Nephron (organoid): ENCODE data around the gene SLC16A1.
"Not testable (repeated sequence)": the region's sequence is repeated elsewhere in the genome, so short reads cannot be mapped to it uniquely, and the experiment has no call there.

Source experiments
- H3K27ac Mint-ChIP-seq, 3 experiments: 2 replicates each; pipeline ENCODE4 v1.8.0; 2020; ENCODE audit warnings: mixed read lengths in 3 of 3, mild to moderate bottlenecking in 2 of 3, moderate library complexity in 1 of 3
- H3K27me3 Mint-ChIP-seq: 2 replicates; pipeline ENCODE4 v1.8.0; 2021; ENCODE audit warnings: low read depth, mild to moderate bottlenecking, moderate library complexity, mixed read lengths
- H3K36me3 Mint-ChIP-seq: 2 replicates; pipeline ENCODE4 v1.8.0; 2020; ENCODE audit warnings: low read depth, mixed read lengths
- H3K4me1 Mint-ChIP-seq: 2 replicates; pipeline ENCODE4 v1.8.0; 2020; ENCODE audit warnings: mixed read lengths
- H3K4me3 Mint-ChIP-seq, 3 experiments: 2 replicates each; pipeline ENCODE4 v1.8.0; 2020; ENCODE audit warnings: mild to moderate bottlenecking in 3 of 3, mixed read lengths in 3 of 3, moderate library complexity in 2 of 3
- H3K9me3 Mint-ChIP-seq: 2 replicates; pipeline ENCODE4 v1.8.0; 2020; ENCODE audit warnings: mixed read lengths
- TF ChIP-seq, protein P1 (sequence below), 3 experiments: fragments of 200-600 bp; sonication (generic); IDR thresholded peaks; one replicate each; pipeline ENCODE4 v1.5.0; 2021; ENCODE audit warnings: antibody characterized with exemption in 3 of 3; ENCODE audit not compliant: unreplicated experiment in 3 of 3

SLC16A1 gene

DNA sequence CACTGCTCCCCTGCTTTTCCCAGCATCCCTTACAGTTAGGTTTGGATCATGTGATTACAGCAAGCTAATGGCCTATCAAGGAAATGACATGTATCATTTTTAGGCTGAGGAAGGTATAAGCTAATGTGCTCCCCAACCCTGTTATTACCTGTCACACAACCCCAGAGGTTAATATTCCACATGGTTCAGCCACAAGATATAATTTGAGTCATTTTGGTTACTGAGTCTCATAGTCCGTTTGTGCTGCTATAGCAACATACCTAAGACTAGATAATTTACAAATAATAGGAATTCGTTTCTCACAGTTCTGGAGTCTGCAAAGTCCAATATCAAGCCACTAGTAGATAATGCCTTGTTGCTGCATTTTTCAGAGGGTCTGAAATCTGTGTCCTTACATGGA, 29.1 kb upstream of the SLC16A1 start:
- H3K36me3 Mint-ChIP-seq: no peaks in the 10 kb centered on the region
- H3K27me3 Mint-ChIP-seq: no peaks in the 10 kb centered on the region
- no peak overlapping the region for H3K4me3 Mint-ChIP-seq
- peaks cover 5% of the 10 kb centered on the region for H3K4me1 Mint-ChIP-seq
- TF ChIP-seq, protein P1, sequence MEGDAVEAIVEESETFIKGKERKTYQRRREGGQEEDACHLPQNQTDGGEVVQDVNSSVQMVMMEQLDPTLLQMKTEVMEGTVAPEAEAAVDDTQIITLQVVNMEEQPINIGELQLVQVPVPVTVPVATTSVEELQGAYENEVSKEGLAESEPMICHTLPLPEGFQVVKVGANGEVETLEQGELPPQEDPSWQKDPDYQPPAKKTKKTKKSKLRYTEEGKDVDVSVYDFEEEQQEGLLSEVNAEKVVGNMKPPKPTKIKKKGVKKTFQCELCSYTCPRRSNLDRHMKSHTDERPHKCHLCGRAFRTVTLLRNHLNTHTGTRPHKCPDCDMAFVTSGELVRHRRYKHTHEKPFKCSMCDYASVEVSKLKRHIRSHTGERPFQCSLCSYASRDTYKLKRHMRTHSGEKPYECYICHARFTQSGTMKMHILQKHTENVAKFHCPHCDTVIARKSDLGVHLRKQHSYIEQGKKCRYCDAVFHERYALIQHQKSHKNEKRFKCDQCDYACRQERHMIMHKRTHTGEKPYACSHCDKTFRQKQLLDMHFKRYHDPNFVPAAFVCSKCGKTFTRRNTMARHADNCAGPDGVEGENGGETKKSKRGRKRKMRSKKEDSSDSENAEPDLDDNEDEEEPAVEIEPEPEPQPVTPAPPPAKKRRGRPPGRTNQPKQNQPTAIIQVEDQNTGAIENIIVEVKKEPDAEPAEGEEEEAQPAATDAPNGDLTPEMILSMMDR (IDR thresholded peaks at IDR 0.05; ENCODE audit: unreplicated experiment in 3 of 3): no peak
- H3K9me3 Mint-ChIP-seq: no peaks in the 10 kb centered on the region
- H3K27ac Mint-ChIP-seq: no peak overlapping the region

DNA sequence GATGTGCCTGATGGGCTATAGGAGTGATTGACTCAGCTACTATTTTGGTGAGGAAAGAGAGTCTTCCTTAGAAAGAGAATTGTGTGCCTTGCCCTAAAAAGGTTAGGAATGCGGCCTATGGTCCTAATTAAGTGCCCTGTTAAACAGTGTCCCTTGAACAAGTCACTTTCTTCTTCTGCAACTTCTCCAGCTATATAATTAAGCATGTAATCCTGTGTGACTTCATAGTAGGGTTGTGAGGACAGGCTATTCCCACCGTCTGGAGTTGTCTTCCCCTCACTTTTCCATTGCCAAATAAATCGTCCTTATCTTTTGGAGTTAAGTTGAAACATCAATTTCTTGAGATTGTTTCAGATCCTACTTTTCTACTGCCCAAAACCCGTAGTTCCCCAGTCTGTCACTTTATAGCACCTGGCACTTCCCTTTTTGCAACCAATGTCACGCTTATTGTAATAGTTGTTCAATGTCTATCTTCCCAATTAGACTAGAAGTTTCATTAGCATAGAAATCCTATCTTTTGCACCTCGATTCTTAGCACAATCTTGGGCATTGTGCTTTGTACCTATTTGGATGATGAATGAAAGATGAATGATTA, 27.6 kb upstream of the SLC16A1 start:
- H3K4me3 Mint-ChIP-seq: no peak overlapping the region
- no peaks in the 10 kb centered on the region for H3K27me3 Mint-ChIP-seq
- peaks cover 5% of the 10 kb centered on the region for H3K4me1 Mint-ChIP-seq
- TF ChIP-seq, protein P1 (IDR thresholded peaks at IDR 0.05; ENCODE audit: unreplicated experiment in 3 of 3): no peak
- no peak overlapping the region for H3K27ac Mint-ChIP-seq
- no peaks in the 10 kb centered on the region for H3K36me3 Mint-ChIP-seq
- H3K9me3 Mint-ChIP-seq: no peaks in the 10 kb centered on the region

DNA sequence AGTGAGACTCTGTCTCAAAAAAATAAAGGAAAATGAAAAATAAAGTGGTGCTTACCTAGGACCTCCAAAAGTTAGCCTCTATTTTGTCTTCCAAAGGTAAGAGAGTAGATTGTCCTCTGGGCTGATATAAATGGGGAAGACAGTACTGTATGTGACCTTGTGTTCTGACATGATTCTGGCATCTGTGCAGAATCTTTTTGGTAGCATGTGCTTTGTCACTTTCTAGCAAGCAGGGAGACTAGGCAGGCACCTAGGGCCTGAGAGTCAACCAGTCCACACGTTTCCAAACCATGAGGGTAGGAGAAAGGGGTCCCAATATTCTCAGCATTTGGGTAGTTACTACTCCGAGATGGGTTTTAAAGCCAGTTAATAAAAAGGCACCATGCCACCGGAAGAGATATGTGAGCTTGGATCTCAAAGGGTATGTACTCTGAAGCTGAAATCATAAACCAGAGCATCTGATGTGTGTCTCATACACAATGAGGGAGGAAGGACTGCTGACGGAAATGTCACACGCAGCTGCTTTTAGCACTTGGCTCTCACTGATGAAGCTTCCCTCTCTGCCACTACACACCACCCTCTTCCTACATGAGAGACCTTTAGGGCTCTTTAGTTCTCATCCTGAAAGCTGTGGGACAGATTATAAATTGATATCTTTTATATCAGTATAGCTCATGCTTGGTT, 27.0 kb upstream of the SLC16A1 start:
- Mint-ChIP-seq H3K27ac (no peak overlapping the region), H3K9me3 (no peaks in the 10 kb centered on the region), H3K4me3 (no peak overlapping the region), H3K36me3 (no peaks in the 10 kb centered on the region), H3K27me3 (no peaks in the 10 kb centered on the region), H3K4me1 (peaks cover 5% of the 10 kb centered on the region)
- TF ChIP-seq, protein P1 (IDR thresholded peaks at IDR 0.05; ENCODE audit: unreplicated experiment in 3 of 3): no peak

DNA sequence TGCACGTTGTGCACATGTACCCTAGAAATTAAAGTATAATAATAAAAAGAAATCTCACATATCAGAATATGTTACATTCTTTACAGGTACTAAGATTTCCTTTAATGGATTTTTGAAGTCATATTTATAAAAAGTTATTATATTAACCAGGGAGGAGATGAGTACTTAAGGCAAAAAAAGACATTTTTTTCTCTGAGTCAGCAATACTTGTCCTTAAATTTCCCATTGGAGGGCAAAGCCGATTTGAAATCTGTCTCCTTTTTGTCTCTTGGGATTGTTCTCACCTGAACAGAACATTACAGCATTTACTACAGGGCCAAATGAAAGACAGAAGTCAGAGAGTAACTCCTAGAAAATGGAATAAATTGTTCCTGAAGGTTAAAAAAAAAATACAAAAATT, 26.3 kb upstream of the SLC16A1 start:
- Mint-ChIP-seq H3K27ac (no peak overlapping the region), H3K9me3 (no peaks in the 10 kb centered on the region), H3K27me3 (no peaks in the 10 kb centered on the region), H3K4me1 (peaks cover 5% of the 10 kb centered on the region), H3K36me3 (no peaks in the 10 kb centered on the region), H3K4me3 (no peak overlapping the region)
- TF ChIP-seq, protein P1 (IDR thresholded peaks at IDR 0.05; ENCODE audit: unreplicated experiment in 3 of 3): no peak

DNA sequence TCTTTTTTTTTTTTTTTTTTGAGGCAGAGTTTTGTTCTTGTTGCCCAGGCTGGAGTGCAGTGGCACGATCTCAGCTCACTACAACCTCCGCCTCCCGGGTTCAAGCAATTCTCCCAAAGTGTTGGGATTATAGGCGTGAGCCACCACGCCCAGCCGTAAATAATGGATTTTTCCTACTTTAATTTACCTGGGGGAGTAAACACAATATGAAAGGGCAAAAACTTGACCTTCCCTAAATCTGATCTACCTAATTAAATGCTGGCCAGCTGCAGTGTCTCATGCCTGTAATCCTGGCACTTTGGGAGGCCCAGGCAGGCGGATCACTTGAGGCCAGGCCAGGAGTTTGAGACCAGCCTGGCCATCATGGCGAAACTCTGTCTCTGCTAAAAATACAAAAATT, 25.8 kb upstream of the SLC16A1 start:
- H3K4me3 Mint-ChIP-seq, H3K4me1 Mint-ChIP-seq, H3K9me3 Mint-ChIP-seq, H3K27ac Mint-ChIP-seq, H3K27me3 Mint-ChIP-seq, H3K36me3 Mint-ChIP-seq: not testable (repeated sequence)

DNA sequence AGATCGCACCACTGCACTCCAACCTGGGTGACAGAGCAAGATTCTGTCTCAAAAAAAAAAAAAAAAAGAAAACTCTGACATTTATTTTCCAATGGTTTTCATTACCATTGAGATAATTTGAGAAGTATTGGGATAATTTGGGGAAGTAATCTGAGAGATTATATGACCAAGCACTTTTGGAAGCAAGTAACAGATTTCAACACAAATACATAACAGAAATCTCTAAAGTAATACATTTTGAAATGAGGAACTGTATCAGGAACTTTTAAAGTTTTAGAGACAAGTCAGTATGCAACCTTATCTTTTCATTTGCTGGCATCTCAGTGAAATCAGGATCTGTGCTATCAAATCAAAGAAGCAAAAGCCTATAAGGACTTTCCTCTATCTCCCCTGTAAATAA, 25.4 kb upstream of the SLC16A1 start:
- Mint-ChIP-seq H3K9me3 (no peaks in the 10 kb centered on the region), H3K36me3 (no peaks in the 10 kb centered on the region), H3K27me3 (no peaks in the 10 kb centered on the region), H3K4me3 (no peak overlapping the region), H3K27ac (no peak overlapping the region), H3K4me1 (peaks cover 5% of the 10 kb centered on the region)
- TF ChIP-seq, protein P1 (IDR thresholded peaks at IDR 0.05; ENCODE audit: unreplicated experiment in 3 of 3): no peak
